Activated CD8-positive, alpha-beta memory T cell treated with anti-CD3 and anti-CD28 coated beads for 1 hour (primary cell): ENCODE measurements around the gene TECTA.
"Not testable (repeated sequence)": the region's sequence is repeated elsewhere in the genome, so short reads cannot be mapped to it uniquely, and the experiment has no call there.

Source experiments
- DNase-seq, 2 donors: peaks; one replicate each; pipeline ENCODE4 v3.0.0-alpha.2; 2020; ENCODE audit warnings: low read depth in 1 of 2; ENCODE audit errors: extremely low read depth in 1 of 2

The TECTA gene

GRCh38 chr11:121091492-121092152 is 9.4 kb upstream of the TECTA start:
- DNase-seq: no peak

GRCh38 chr11:121095561-121095960 is 5.5 kb upstream of the TECTA start:
- DNase-seq: no peak

GRCh38 chr11:121099364-121099763 is 1.7 kb upstream of the TECTA start:
- DNase-seq: no peak

- no peak for DNase-seq
Observed at GRCh38 chr11:121099885-121100284, 1.2 kb upstream of the TECTA start.

GRCh38 chr11:121104312-121104762 is 3.3 kb downstream of the TECTA start:
- DNase-seq: no peak

- DNase-seq: no peak
Observed at GRCh38 chr11:121105063-121105480, 4.0 kb downstream of the TECTA start.

- DNase-seq: no peak
Observed at GRCh38 chr11:121105481-121106195, 4.6 kb downstream of the TECTA start.

- DNase-seq: no peak
Observed at GRCh38 chr11:121106812-121107211, 5.8 kb downstream of the TECTA start.

GRCh38 chr11:121108413-121108812 is 7.4 kb downstream of the TECTA start:
- DNase-seq: no peak

- no peak for DNase-seq
Observed at GRCh38 chr11:121109471-121109870, 8.4 kb downstream of the TECTA start.

GRCh38 chr11:121109916-121110586 is 9.0 kb downstream of the TECTA start:
- DNase-seq: no peak

GRCh38 chr11:121110871-121111724 is 10.1 kb downstream of the TECTA start:
- DNase-seq: no peak

GRCh38 chr11:121112498-121113455 is 11.7 kb downstream of the TECTA start:
- no peak for DNase-seq

GRCh38 chr11:121113611-121114010 is 12.6 kb downstream of the TECTA start:
- DNase-seq: no peak

GRCh38 chr11:121115024-121115423 is 14.0 kb downstream of the TECTA start:
- DNase-seq: not testable (repeated sequence)

- no peak for DNase-seq
Observed at GRCh38 chr11:121117788-121118187, 16.7 kb downstream of the TECTA start.

- no peak for DNase-seq
Observed at GRCh38 chr11:121119440-121119839, 18.4 kb downstream of the TECTA start.

GRCh38 chr11:121122328-121122727 is 21.3 kb downstream of the TECTA start:
- DNase-seq: no peak

GRCh38 chr11:121123496-121124069 is 22.5 kb downstream of the TECTA start:
- no peak for DNase-seq
